ENCODE measurements around the gene TREH.

TREH gene

GRCh38 chr11:118634431-118635236 lies 44.8 kb downstream of the TREH start:
- in situ Hi-C loops (cut with HindIII; ENCODE audit: low pct_unique_long_range_greater_than_20kb, low sequenced_read_pairs), result no loop called here
- TF ChIP-seq JUND (IDR thresholded peaks at IDR 0.05; ENCODE audit: low read depth), result no peak
- DNase-seq (ENCODE audit: low read depth in 1 of 2, low spot score in 1 of 2), result peak; percentile 70 to 75

GRCh38 chr11:118633979-118634378 lies 45.5 kb downstream of the TREH start:
- DNase-seq (ENCODE audit: low read depth in 1 of 2, low spot score in 1 of 2), result no peak
- in situ Hi-C loops (cut with HindIII; ENCODE audit: low pct_unique_long_range_greater_than_20kb, low sequenced_read_pairs), result no loop called here
- no peak for TF ChIP-seq JUND (IDR thresholded peaks at IDR 0.05; ENCODE audit: low read depth)

- in situ Hi-C loops (cut with HindIII; ENCODE audit: low pct_unique_long_range_greater_than_20kb, low sequenced_read_pairs), result no loop called here
- no peak for DNase-seq (ENCODE audit: low read depth in 1 of 2, low spot score in 1 of 2)
- TF ChIP-seq JUND (IDR thresholded peaks at IDR 0.05; ENCODE audit: low read depth), result no peak
These were observed 46.1 kb downstream of the TREH start for GRCh38 chr11:118633319-118633690.

GRCh38 chr11:118632577-118633318 lies 46.7 kb downstream of the TREH start:
- TF ChIP-seq JUND (IDR thresholded peaks at IDR 0.05; ENCODE audit: low read depth), result no peak
- DNase-seq (ENCODE audit: low read depth in 1 of 2, low spot score in 1 of 2), result no peak
- in situ Hi-C loops (cut with HindIII; ENCODE audit: low pct_unique_long_range_greater_than_20kb, low sequenced_read_pairs), result no loop called here

GRCh38 chr11:118631142-118631909 lies 48.1 kb downstream of the TREH start:
- in situ Hi-C loops (cut with HindIII; ENCODE audit: low pct_unique_long_range_greater_than_20kb, low sequenced_read_pairs), result no loop called here
- no peak for TF ChIP-seq JUND (IDR thresholded peaks at IDR 0.05; ENCODE audit: low read depth)
- DNase-seq (ENCODE audit: low read depth in 1 of 2, low spot score in 1 of 2), result no peak

- no peak for DNase-seq (ENCODE audit: low read depth in 1 of 2, low spot score in 1 of 2)
- in situ Hi-C loops (cut with HindIII; ENCODE audit: low pct_unique_long_range_greater_than_20kb, low sequenced_read_pairs), result no loop called here
- TF ChIP-seq JUND (IDR thresholded peaks at IDR 0.05; ENCODE audit: low read depth), result no peak
These were observed 49.4 kb downstream of the TREH start for GRCh38 chr11:118629761-118630661.

GRCh38 chr11:118628861-118629549 lies 50.4 kb downstream of the TREH start:
- no peak for TF ChIP-seq JUND (IDR thresholded peaks at IDR 0.05; ENCODE audit: low read depth)
- DNase-seq (ENCODE audit: low read depth in 1 of 2, low spot score in 1 of 2), result no peak
- in situ Hi-C loops (cut with HindIII; ENCODE audit: low pct_unique_long_range_greater_than_20kb, low sequenced_read_pairs), result no loop called here

GRCh38 chr11:118628432-118628831 lies 51.0 kb downstream of the TREH start:
- TF ChIP-seq JUND (IDR thresholded peaks at IDR 0.05; ENCODE audit: low read depth), result no peak
- DNase-seq (ENCODE audit: low read depth in 1 of 2, low spot score in 1 of 2), result no peak
- in situ Hi-C loops (cut with HindIII; ENCODE audit: low pct_unique_long_range_greater_than_20kb, low sequenced_read_pairs), result no loop called here

- no peak for TF ChIP-seq JUND (IDR thresholded peaks at IDR 0.05; ENCODE audit: low read depth)
- in situ Hi-C loops (cut with HindIII; ENCODE audit: low pct_unique_long_range_greater_than_20kb, low sequenced_read_pairs), result no loop called here
- DNase-seq (ENCODE audit: low read depth in 1 of 2, low spot score in 1 of 2), result no peak
These were observed 51.4 kb downstream of the TREH start for GRCh38 chr11:118628031-118628430.

- TF ChIP-seq JUND (IDR thresholded peaks at IDR 0.05; ENCODE audit: low read depth), result no peak
- no peak for DNase-seq (ENCODE audit: low read depth in 1 of 2, low spot score in 1 of 2)
- in situ Hi-C loops (cut with HindIII; ENCODE audit: low pct_unique_long_range_greater_than_20kb, low sequenced_read_pairs), result no loop called here
These were observed 51.9 kb downstream of the TREH start for GRCh38 chr11:118627566-118627965.

- no peak for DNase-seq (ENCODE audit: low read depth in 1 of 2, low spot score in 1 of 2)
- no peak for TF ChIP-seq JUND (IDR thresholded peaks at IDR 0.05; ENCODE audit: low read depth)
- in situ Hi-C loops (cut with HindIII; ENCODE audit: low pct_unique_long_range_greater_than_20kb, low sequenced_read_pairs), result no loop called here
These were observed 53.5 kb downstream of the TREH start for GRCh38 chr11:118625976-118626375.

Measured in T47D (cell line).